Kidney glomerular epithelial cell (primary cell): ENCODE results near the gene TEX2.

Experiments used
- DNase-seq: peaks from one replicate; lab custom pipeline; 2025; lab: John Stamatoyannopoulos, UW

TEX2 gene

GRCh38 chr17:64263000-64263766 lies at the start of gene TEX2:
TSS of gene TEX2 (minus strand) at chr17:64263260. CDS start at chr17:64214217, 49,043 bp downstream.
- peak; percentile 88 for DNase-seq

- DNase-seq: no peak
Measured at GRCh38 chr17:64309710-64310109, 46.6 kb upstream of the TEX2 start.

- DNase-seq: no peak
Measured at GRCh38 chr17:64309021-64309420, 46.0 kb upstream of the TEX2 start.

- peak; percentile 40 for DNase-seq
Measured at GRCh38 chr17:64306850-64307463, 43.9 kb upstream of the TEX2 start.

- no peak for DNase-seq
Measured at GRCh38 chr17:64304551-64304950, 41.5 kb upstream of the TEX2 start.

- no peak for DNase-seq
Measured at GRCh38 chr17:64300699-64300965, 37.6 kb upstream of the TEX2 start.

GRCh38 chr17:64297467-64298088 lies 34.5 kb upstream of the TEX2 start:
- DNase-seq: no peak

GRCh38 chr17:64296246-64296645 lies 33.2 kb upstream of the TEX2 start:
- DNase-seq: no peak

- no peak for DNase-seq
Measured at GRCh38 chr17:64295146-64295545, 32.1 kb upstream of the TEX2 start.

GRCh38 chr17:64291268-64291851 lies 28.3 kb upstream of the TEX2 start:
- DNase-seq: no peak

- DNase-seq: no peak
Measured at GRCh38 chr17:64289741-64290141, 26.7 kb upstream of the TEX2 start.

- DNase-seq: no peak
Measured at GRCh38 chr17:64282753-64283080, 19.7 kb upstream of the TEX2 start.

- DNase-seq: peak; percentile 40
Measured at GRCh38 chr17:64281962-64282752, 19.1 kb upstream of the TEX2 start.

- peak; percentile 67 for DNase-seq
Measured at GRCh38 chr17:64278614-64279013, 15.6 kb upstream of the TEX2 start.

GRCh38 chr17:64277831-64278562 lies 14.9 kb upstream of the TEX2 start:
- DNase-seq: no peak

GRCh38 chr17:64276961-64277505 lies 14.0 kb upstream of the TEX2 start:
- no peak for DNase-seq

- no peak for DNase-seq
Measured at GRCh38 chr17:64275016-64275415, 12.0 kb upstream of the TEX2 start.

- DNase-seq: no peak
Measured at GRCh38 chr17:64273006-64273405, 9.9 kb upstream of the TEX2 start.

GRCh38 chr17:64270885-64271284 lies 7.8 kb upstream of the TEX2 start:
- no peak for DNase-seq

- no peak for DNase-seq
Measured at GRCh38 chr17:64269687-64270649, 6.9 kb upstream of the TEX2 start.
